Neural cell (in vitro differentiated cells): ENCODE data around the gene TAB2. TPM values are rescaled to one million over a fixed set of nuclear protein-coding genes. Genes with fewer than 3 reads are reported as not detected.

Experiments used
- H2AFZ ChIP-seq: fragments of 200-600, 300-800 bp; sonication (generic), shearing (Covaris generic); 2 replicates; pipeline ENCODE4 v1.6.0; 2014; ENCODE audit warnings: low read depth, mild to moderate bottlenecking, antibody characterized with exemption, low read length, moderate library complexity
- H3F3A ChIP-seq: fragments of 200-600 bp; shearing (Covaris generic); 2 replicates; pipeline ENCODE4 v1.6.1; 2016; ENCODE audit warnings: mild to moderate bottlenecking, moderate library complexity, mixed read lengths, antibody characterized with exemption, low read length; ENCODE audit not compliant: insufficient read depth, poor library complexity, severe bottlenecking
- H3K27ac ChIP-seq: fragments of 200-600, 300-800 bp; sonication (generic), shearing (Covaris generic); 2 replicates; pipeline ENCODE4 v1.5.1; 2014; ENCODE audit warnings: mild to moderate bottlenecking, low read length, moderate library complexity
- H3K27me3 ChIP-seq: fragments of 300-800, 200-600 bp; sonication (generic), shearing (Covaris generic); 2 replicates; pipeline ENCODE4 v1.6.0; 2014; ENCODE audit warnings: mild to moderate bottlenecking, low read depth, low read length, moderate library complexity; ENCODE audit not compliant: insufficient read depth
- H3K36me3 ChIP-seq: fragments of 300-800, 200-600 bp; sonication (generic), shearing (Covaris generic); 2 replicates; pipeline ENCODE4 v1.5.1; 2014; ENCODE audit warnings: mild to moderate bottlenecking, antibody characterized with exemption, low read length, moderate library complexity; ENCODE audit not compliant: insufficient read depth
- H3K4me2 ChIP-seq: fragments of 300-800, 200-600 bp; sonication (generic), shearing (Covaris generic); 2 replicates; pipeline ENCODE4 v1.6.0; 2014; ENCODE audit warnings: mild to moderate bottlenecking, low read length
- H3K4me3 ChIP-seq: fragments of 300-800, 200-600 bp; sonication (generic), shearing (Covaris generic); 2 replicates; pipeline ENCODE4 v1.5.1; 2014; ENCODE audit warnings: mild to moderate bottlenecking, low read length, moderate library complexity
- H3K79me2 ChIP-seq: fragments of 200-600 bp; shearing (Covaris generic); replicated peaks from 2 replicates; pipeline ENCODE4 v1.6.0; 2014; ENCODE audit warnings: mild to moderate bottlenecking, low read length, moderate library complexity; ENCODE audit not compliant: insufficient read depth
- H3K9ac ChIP-seq: fragments of 300-800, 200-600 bp; sonication (generic), shearing (Covaris generic); 2 replicates; pipeline ENCODE4 v1.6.1; 2016; ENCODE audit warnings: mild to moderate bottlenecking, low read length, mixed read lengths
- H3K9me2 ChIP-seq: fragments of 200-600 bp; shearing (Covaris generic); 2 replicates; pipeline ENCODE4 v1.6.1; 2016; ENCODE audit warnings: mild to moderate bottlenecking, low read length, mixed read lengths; ENCODE audit not compliant: insufficient read depth
- H3K9me3 ChIP-seq: fragments of 200-600, 300-800 bp; sonication (generic), shearing (Covaris generic); 2 replicates; pipeline ENCODE4 v1.6.1; 2016; ENCODE audit warnings: mild to moderate bottlenecking, mixed run types, low read length, moderate library complexity, mixed read lengths
- H4K20me1 ChIP-seq: fragments of 200-600 bp; shearing (Covaris generic); 2 replicates; pipeline ENCODE4 v1.6.1; 2016; ENCODE audit warnings: mild to moderate bottlenecking, mixed run types; ENCODE audit not compliant: insufficient read depth
- CTCF ChIP-seq: fragments of 450-650 bp; IDR thresholded peaks from 2 replicates; pipeline ENCODE4 v1.5.1; 2014; ENCODE audit warnings: antibody characterized with exemption, mild to moderate bottlenecking, moderate library complexity; ENCODE audit not compliant: poor library complexity, severe bottlenecking
- EP300 ChIP-seq: fragments of 450-650 bp; conservative IDR thresholded peaks from 2 replicates; pipeline ENCODE4 v1.6.1; 2014; ENCODE audit warnings: antibody characterized with exemption, mild to moderate bottlenecking, moderate library complexity; ENCODE audit not compliant: poor library complexity, severe bottlenecking
- EZH2 ChIP-seq: fragments of 200-600, 300-800 bp; shearing (Covaris generic), sonication (generic); IDR thresholded peaks from 2 replicates; pipeline ENCODE4 v1.6.1; 2014; ENCODE audit warnings: antibody characterized with exemption, low read length, borderline replicate concordance, mild to moderate bottlenecking; ENCODE audit not compliant: insufficient read depth, poor library complexity, severe bottlenecking
- MXI1 ChIP-seq: fragments of 450-650 bp; conservative IDR thresholded peaks from 2 replicates; pipeline ENCODE4 v1.6.1; 2014; ENCODE audit warnings: antibody characterized with exemption, mild to moderate bottlenecking; ENCODE audit not compliant: poor library complexity, severe bottlenecking
- POLR2AphosphoS5 ChIP-seq: IDR thresholded peaks from 2 replicates; pipeline ENCODE4 v1.6.1; 2012
- RAD21 ChIP-seq: fragments of 450-650 bp; conservative IDR thresholded peaks from 2 replicates; pipeline ENCODE4 v1.6.1; 2014; ENCODE audit warnings: antibody characterized with exemption, mild to moderate bottlenecking, moderate library complexity
- REST ChIP-seq: IDR thresholded peaks from 2 replicates; pipeline ENCODE4 v1.6.1; 2012; ENCODE audit warnings: borderline replicate concordance
- SMC3 ChIP-seq: fragments of 450-650 bp; conservative IDR thresholded peaks from 2 replicates; pipeline ENCODE4 v1.6.1; 2014; ENCODE audit warnings: antibody characterized with exemption, mild to moderate bottlenecking, moderate library complexity; ENCODE audit not compliant: poor library complexity
- TAF1 ChIP-seq: IDR thresholded peaks from 2 replicates; pipeline ENCODE4 v1.6.1; 2012; ENCODE audit warnings: low read depth
- polyA plus RNA-seq: library from polyadenylated mRNA; depleted of rRNA; stranded (reverse); fragments of >200 nt; gene quantifications from 2 replicates; pipeline ENCODE4 v1.2.3, GENCODE V29; 2014

Gene TAB2
- polyA plus RNA-seq, 1 donor from 2014 or later, result 27.6 TPM

DNA sequence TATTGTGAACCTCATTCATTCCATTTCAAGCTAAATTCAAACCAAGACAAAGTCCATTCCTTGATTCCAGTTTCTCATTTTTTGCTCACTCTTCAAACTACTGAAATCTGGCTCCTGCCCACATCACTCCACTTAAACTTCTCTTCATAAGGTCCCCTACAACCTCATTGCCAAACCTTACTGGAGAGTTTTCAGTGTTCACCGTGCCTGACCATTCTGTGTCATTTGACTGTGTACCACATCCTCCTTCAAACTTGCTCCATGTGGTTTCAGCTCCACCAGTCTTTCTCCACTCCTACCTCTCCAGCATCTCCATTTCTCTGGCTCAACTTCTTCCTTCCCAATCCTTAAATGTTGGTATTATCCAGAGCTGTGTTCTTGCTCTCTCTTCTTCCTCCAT, 38.5 kb upstream of the TAB2 start:
- Histone ChIP-seq H4K20me1 (no peaks in the 10 kb centered on the region), H3K9ac (no peak overlapping the region), H3K4me2 (no peak overlapping the region), H3K9me3 (no peaks in the 10 kb centered on the region), H3K36me3 (no peaks in the 10 kb centered on the region), H3K4me3 (no peak overlapping the region), H2AFZ (no peak overlapping the region), H3K79me2 (no peaks in the 10 kb centered on the region), H3K9me2 (no peaks in the 10 kb centered on the region), H3F3A (no peaks in the 10 kb centered on the region), H3K27ac (no peak overlapping the region), H3K27me3 (no peaks in the 10 kb centered on the region)
- TF ChIP-seq MXI1 (no peak), SMC3 (no peak), REST (no peak)

DNA sequence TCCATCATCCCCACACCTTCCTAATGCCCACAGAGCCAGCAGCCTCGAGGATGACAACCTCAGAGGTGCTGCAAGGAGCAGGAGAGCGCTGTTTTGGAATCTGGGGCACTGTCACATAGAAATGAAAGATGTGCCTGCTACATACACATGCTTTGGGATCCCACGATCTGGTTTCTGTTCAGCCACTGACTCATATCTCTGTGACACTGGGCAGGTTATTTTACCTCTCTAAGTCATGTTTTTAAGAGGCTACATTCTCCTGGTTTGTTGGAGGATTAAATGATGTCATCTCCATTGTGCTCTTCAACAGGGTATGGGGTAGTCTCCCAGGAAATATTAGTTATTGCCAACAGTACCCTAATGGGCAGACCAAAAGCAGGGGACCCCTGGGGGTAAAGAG, 32.6 kb upstream of the TAB2 start:
- Histone ChIP-seq H3K9me2 (no peaks in the 10 kb centered on the region), H3K79me2 (no peaks in the 10 kb centered on the region), H3K27me3 (no peaks in the 10 kb centered on the region), H3K4me3 (no peak overlapping the region), H2AFZ (no peak overlapping the region), H3K4me2 (no peak overlapping the region), H3F3A (no peaks in the 10 kb centered on the region), H3K36me3 (no peaks in the 10 kb centered on the region), H3K9ac (no peak overlapping the region), H4K20me1 (no peaks in the 10 kb centered on the region), H3K27ac (no peak overlapping the region), H3K9me3 (no peaks in the 10 kb centered on the region)
- TF ChIP-seq MXI1 (no peak), EP300 (no peak), EZH2 (no peak), RAD21 (no peak), TAF1 (no peak), REST (no peak), POLR2AphosphoS5 (no peak), CTCF (no peak), SMC3 (no peak)
